Measurements from ENCODE around the gene ELK3.

Gene ELK3

DNA sequence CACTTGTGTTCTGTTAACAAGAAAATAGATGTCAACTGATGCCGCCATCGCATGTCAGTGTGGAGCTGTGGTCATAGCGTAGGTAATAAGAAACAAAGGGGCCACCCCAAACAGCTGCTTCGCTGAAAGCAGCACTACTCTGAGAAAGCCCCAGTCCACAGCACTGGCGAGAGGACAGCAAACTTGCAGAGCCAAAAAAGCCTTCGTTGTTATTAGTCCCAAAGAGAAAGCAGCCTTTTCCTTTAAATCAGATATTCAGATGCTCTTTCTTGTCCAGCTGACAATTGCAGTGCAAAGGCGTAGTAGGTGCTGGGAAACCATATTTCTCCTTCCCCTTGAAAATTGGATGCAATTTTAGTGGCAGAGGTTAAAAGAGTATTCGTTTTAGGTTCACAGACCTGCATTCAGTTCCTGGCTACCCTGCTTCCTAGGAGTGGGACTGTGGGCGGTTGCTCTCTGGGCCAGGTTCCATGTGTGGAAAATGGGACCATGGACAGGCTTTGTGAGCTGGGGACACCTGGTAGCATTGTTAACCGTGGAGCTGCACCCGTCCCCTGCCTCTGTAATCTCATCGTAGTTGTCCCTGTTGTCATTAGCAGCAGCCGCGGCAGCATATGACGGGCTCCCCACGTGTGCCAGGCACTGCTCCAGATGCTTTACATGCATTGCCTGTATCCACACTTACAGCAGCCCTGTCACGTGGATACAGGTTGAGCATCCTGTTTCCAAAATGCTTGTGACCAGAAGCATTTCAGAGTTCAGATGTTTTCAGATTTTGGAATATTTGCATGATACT lies 54.2 kb downstream of the ELK3 start:
- H3K27ac ChIP-seq = no peak overlapping the region
- TF ChIP-seq CTCF (IDR thresholded peaks at IDR 0.05; ENCODE audit: low read depth, low read length) = no peak
- no peak overlapping the region for H3K4me3 ChIP-seq (ENCODE audit: low read depth, low read length)
- no peaks in the 10 kb centered on the region for H3K27me3 ChIP-seq (ENCODE audit: insufficient read depth, low read depth, severe bottlenecking)
- no peaks in the 10 kb centered on the region; the same call in 1 of the 2 replicates for H3K36me3 ChIP-seq
- H3K9me3 ChIP-seq (ENCODE audit: severe bottlenecking) = no peaks in the 10 kb centered on the region
- DNase-seq = no peak

DNA sequence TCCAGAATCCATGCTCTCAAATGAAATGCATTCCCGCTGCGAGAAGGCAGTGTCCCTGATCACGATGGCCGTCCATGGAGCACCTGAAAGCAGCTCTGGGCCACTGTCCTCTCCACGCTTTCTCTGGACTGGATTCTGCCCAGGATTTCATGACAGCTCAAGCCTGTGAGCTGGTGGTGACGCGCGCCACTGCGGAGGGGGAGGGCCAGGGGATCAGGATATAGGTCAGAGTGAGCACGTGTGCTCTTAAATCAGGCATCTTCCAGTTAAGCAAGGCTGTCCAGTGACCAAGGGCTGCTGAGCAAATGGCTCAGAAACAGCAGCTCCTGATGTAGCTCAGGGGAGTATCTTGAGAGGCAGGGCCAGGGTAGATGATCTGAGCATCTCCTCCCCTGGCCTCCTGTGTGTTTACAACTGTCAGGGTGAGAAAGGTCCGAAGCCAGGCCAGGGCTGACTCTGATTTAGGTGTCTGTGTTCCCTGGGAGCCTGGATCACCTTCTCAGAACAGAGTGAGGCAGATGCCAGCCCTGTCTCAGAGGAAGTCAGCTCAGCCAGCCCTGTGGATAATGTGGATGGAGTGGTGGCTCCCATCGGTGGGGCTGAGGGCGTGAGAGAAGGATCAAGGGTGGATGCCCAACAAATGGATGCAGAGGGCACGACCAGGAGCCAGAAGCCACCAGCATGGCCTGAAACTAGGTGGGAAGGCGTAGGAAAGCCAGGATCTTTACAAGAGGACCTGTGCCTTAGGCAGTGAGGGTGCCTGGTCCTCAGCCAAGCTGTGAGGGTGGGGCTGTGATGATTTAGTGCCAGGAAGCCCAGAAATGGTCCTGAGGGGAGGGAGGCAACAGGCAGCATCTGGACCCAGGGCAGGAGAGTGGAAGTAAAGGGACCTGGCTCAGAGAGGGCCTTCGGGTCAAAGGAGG lies 55.3 kb downstream of the ELK3 start:
- no peak for TF ChIP-seq CTCF (IDR thresholded peaks at IDR 0.05; ENCODE audit: low read depth, low read length)
- no peaks in the 10 kb centered on the region; the same call in 1 of the 2 replicates for H3K36me3 ChIP-seq
- no peak overlapping the region; the same call in 1 of the 2 replicates for H3K4me3 ChIP-seq (ENCODE audit: low read depth, low read length)
- no peaks in the 10 kb centered on the region for H3K27me3 ChIP-seq (ENCODE audit: insufficient read depth, low read depth, severe bottlenecking)
- H3K9me3 ChIP-seq (ENCODE audit: severe bottlenecking) = no peaks in the 10 kb centered on the region
- peak overlapping the region; percentile 74 for H3K27ac ChIP-seq
- DNase-seq = peak; percentile 91

- no peak for DNase-seq
- Histone ChIP-seq H3K27ac (peak overlapping the region; percentile 74; the same call in 1 of the 2 replicates), H3K4me3 (ENCODE audit: low read depth, low read length) (no peak overlapping the region), H3K9me3 (ENCODE audit: severe bottlenecking) (no peaks in the 10 kb centered on the region), H3K36me3 (no peaks in the 10 kb centered on the region; the same call in 1 of the 2 replicates), H3K27me3 (ENCODE audit: insufficient read depth, low read depth, severe bottlenecking) (no peaks in the 10 kb centered on the region)
- TF ChIP-seq CTCF (IDR thresholded peaks at IDR 0.05; ENCODE audit: low read depth, low read length) = no peak
Measured at GRCh38 chr12:96250119-96250685, 56.0 kb downstream of the ELK3 start.

GRCh38 chr12:96255077-96255476 lies 60.9 kb downstream of the ELK3 start:
- Histone ChIP-seq H3K27me3 (ENCODE audit: insufficient read depth, low read depth, severe bottlenecking) (no peaks in the 10 kb centered on the region), H3K9me3 (ENCODE audit: severe bottlenecking) (no peaks in the 10 kb centered on the region), H3K27ac (no peak overlapping the region), H3K36me3 (no peaks in the 10 kb centered on the region), H3K4me3 (ENCODE audit: low read depth, low read length) (no peak overlapping the region)
- TF ChIP-seq CTCF (IDR thresholded peaks at IDR 0.05; ENCODE audit: low read depth, low read length) = no peak
- no peak for DNase-seq

DNA sequence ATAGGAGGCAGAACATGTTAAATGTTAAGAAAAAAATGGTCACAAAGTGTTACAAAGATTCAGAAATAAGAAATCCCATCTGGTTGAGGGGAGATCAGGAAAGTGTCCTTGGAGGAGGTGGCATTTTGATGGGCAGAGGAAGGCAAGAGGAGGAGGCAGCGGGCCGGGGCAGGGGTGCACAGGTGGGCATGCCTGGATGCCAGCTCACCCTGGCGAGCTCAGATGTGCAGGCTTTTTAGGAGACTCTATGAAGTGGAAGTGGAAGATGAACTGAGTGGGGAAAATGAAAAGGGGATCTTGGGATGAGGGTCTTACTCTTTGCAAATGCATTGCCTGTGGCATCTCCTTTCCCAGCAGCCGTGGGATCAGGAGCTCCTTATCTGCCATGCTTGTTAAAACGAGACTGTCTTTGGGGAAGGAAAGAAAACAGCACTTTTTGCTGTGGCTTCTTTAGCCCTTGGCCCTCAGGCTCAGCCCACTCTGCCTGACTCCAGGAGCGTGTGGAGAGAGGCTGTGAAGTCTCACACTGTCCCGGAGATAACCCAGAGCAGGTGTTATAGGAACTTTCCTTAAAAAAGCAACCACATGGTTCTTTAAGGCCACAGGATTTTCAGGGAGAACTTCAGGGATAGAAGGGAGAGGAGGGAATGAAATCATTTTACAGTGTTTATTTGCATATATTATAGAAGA lies 62.6 kb downstream of the ELK3 start:
- Histone ChIP-seq H3K36me3 (no peaks in the 10 kb centered on the region), H3K27ac (no peak overlapping the region), H3K4me3 (ENCODE audit: low read depth, low read length) (no peak overlapping the region), H3K27me3 (ENCODE audit: insufficient read depth, low read depth, severe bottlenecking) (no peaks in the 10 kb centered on the region), H3K9me3 (ENCODE audit: severe bottlenecking) (no peaks in the 10 kb centered on the region)
- no peak for DNase-seq
- TF ChIP-seq CTCF (IDR thresholded peaks at IDR 0.05; ENCODE audit: low read depth, low read length) = no peak
